ENCODE data around the gene BGN.

GRCh38 chrX:153491351-153491914 lies 3.3 kb upstream of the BGN start:
- TF ChIP-seq CTCF (IDR thresholded peaks at IDR 0.05): no peak
- TF ChIP-seq EP300 (IDR thresholded peaks at IDR 0.05): no peak
- no peak for TF ChIP-seq POLR2A (IDR thresholded peaks at IDR 0.05)
- no peak for TF ChIP-seq POLR2AphosphoS5 (IDR thresholded peaks at IDR 0.05)

Data from stomach (tissue), 4 donors.